CD4-positive, alpha-beta T cell (primary cell): ENCODE data around the gene SUV39H2. TPM values are rescaled to one million over a fixed set of nuclear protein-coding genes. Genes with fewer than 3 reads are reported as not detected.
"Not testable (repeated sequence)": the region's sequence is repeated elsewhere in the genome, so short reads cannot be mapped to it uniquely, and the experiment has no call there.

Experiments used
- ATAC-seq: fragments of 200-7000 bp; cut with Tn5 transposase; one replicate; pipeline ENCODE4 v1.10.0; 2022; ENCODE audit warnings: mild to moderate bottlenecking; ENCODE audit not compliant: poor library complexity
- CTCF ChIA-PET: fragments of 350-600 bp; sonication (Branson Sonifier 250); formaldehyde crosslinking; loops from one replicate; lab custom pipeline; 2021; ENCODE audit warnings: antibody characterized with exemption, inconsistent platforms; lab: Charles Lee
- POLR2A ChIA-PET: fragments of 350-600 bp; sonication (Branson Sonifier 250); formaldehyde crosslinking; loops from one replicate; lab custom pipeline; 2021; ENCODE audit warnings: antibody characterized with exemption, inconsistent platforms; lab: Charles Lee
- DNase-seq, 14 experiments: peaks; one replicate each; pipeline ENCODE4 v3.0.0-alpha.2; 2013 to 2020; ENCODE audit warnings: mixed read lengths in 2 of 14
- H3K27ac ChIP-seq, 2 donors: one replicate each; pipeline versions ENCODE4 v1.5.1 to v1.7.0; 2013; ENCODE audit warnings: low read length in 2 of 2, low read depth in 1 of 2, mild to moderate bottlenecking in 1 of 2
- H3K27me3 ChIP-seq, 2 experiments: 1 replicate in 1 of 2; 2 replicates in 1 of 2; pipeline versions ENCODE4 v1.6.1 to v1.7.0; 2013; ENCODE audit warnings: low read length in 2 of 2, control low read depth in 1 of 2, mild to moderate bottlenecking in 1 of 2, moderate library complexity in 1 of 2; ENCODE audit not compliant: insufficient read depth in 2 of 2, control insufficient read depth in 1 of 2
- H3K36me3 ChIP-seq: one replicate; pipeline ENCODE4 v1.6.1; 2013; ENCODE audit warnings: low read length, control low read depth; ENCODE audit not compliant: insufficient read depth
- H3K4me1 ChIP-seq: one replicate; pipeline ENCODE4 v1.6.1; 2013; ENCODE audit warnings: low read length, control low read depth; ENCODE audit not compliant: insufficient read depth
- H3K4me3 ChIP-seq: one replicate; pipeline ENCODE4 v1.5.1; 2013; ENCODE audit warnings: mild to moderate bottlenecking, low read length, moderate library complexity
- H3K9me3 ChIP-seq, 2 experiments: 1 replicate in 1 of 2; 2 replicates in 1 of 2; pipeline versions ENCODE4 v1.6.1 to v1.7.0; 2013; ENCODE audit warnings: low read length in 2 of 2, mild to moderate bottlenecking in 2 of 2, control low read depth in 1 of 2, moderate library complexity in 1 of 2; ENCODE audit not compliant: control insufficient read depth in 1 of 2, insufficient read depth in 1 of 2
- H3K27ac Mint-ChIP-seq: one replicate; pipeline ENCODE4 v1.8.0; 2020; ENCODE audit warnings: mixed read lengths
- H3K27me3 Mint-ChIP-seq: one replicate; pipeline ENCODE4 v1.8.0; 2021; ENCODE audit warnings: mixed read lengths
- H3K36me3 Mint-ChIP-seq: one replicate; pipeline ENCODE4 v1.8.0; 2021; ENCODE audit warnings: low read depth, mixed read lengths
- H3K4me1 Mint-ChIP-seq: one replicate; pipeline ENCODE4 v1.8.0; 2021; ENCODE audit warnings: low read depth, mixed read lengths
- H3K4me3 Mint-ChIP-seq: one replicate; pipeline ENCODE4 v1.8.0; 2020; ENCODE audit warnings: mild to moderate bottlenecking, mixed read lengths
- H3K9me3 Mint-ChIP-seq: one replicate; pipeline ENCODE4 v1.8.0; 2020; ENCODE audit warnings: mixed read lengths
- CTCF ChIP-seq: fragments of 200-600 bp; IDR thresholded peaks from one replicate; pipeline ENCODE4 v1.8.0; 2022; ENCODE audit warnings: antibody characterized with exemption, mild to moderate bottlenecking
- intact Hi-C, 2 experiments: fragments of 100-400 bp; cut with DNase I in 1 of 2; cut with micrococcal nuclease in 1 of 2; formaldehyde crosslinking; loops; one replicate each; pipeline versions ENCODE4 v1.15.1 to v1.9.0; 2023 to 2025; cut with DNase I, micrococcal nuclease
- total RNA-seq, 174 experiments: library from RNA in 2 of 174; stranded (reverse) in 2 of 174; gene quantifications; one replicate each; pipeline ENCODE4 v1.2.3 and lab custom pipeline; 2021 to 2026

Gene SUV39H2
- total RNA-seq, 2 experiments from 2014 or later = 3.4 to 3.5 TPM

GRCh38 chr10:14859775-14860174 is 18.9 kb upstream of the SUV39H2 start:
- POLR2A ChIA-PET = no interaction called here
- no peak overlapping the region for H3K4me3 Mint-ChIP-seq
- H3K4me3 ChIP-seq = no peak overlapping the region
- peaks cover 74% of the 10 kb centered on the region for H3K36me3 Mint-ChIP-seq
- CTCF ChIA-PET = no interaction called here
- H3K4me1 Mint-ChIP-seq = no peaks in the 10 kb centered on the region
- no peaks in the 10 kb centered on the region for H3K9me3 ChIP-seq
- no peaks in the 10 kb centered on the region for H3K9me3 Mint-ChIP-seq
- no peak overlapping the region for H3K27ac ChIP-seq
- H3K36me3 ChIP-seq = peaks cover 43% of the 10 kb centered on the region
- H3K27me3 Mint-ChIP-seq = no peaks in the 10 kb centered on the region
- no peak overlapping the region for H3K27ac Mint-ChIP-seq
- ATAC-seq (no peak), DNase-seq (no peak)
- intact Hi-C loops = no loop called here
- no peaks in the 10 kb centered on the region for H3K4me1 ChIP-seq
- no peaks in the 10 kb centered on the region for H3K27me3 ChIP-seq
- no peak for TF ChIP-seq CTCF

- H3K36me3 Mint-ChIP-seq = peaks cover 68% of the 10 kb centered on the region
- Histone ChIP-seq H3K27me3 (no peaks in the 10 kb centered on the region), H3K4me1 (no peaks in the 10 kb centered on the region), H3K27ac (no peak overlapping the region), H3K36me3 (peaks cover 42% of the 10 kb centered on the region), H3K9me3 (no peaks in the 10 kb centered on the region), H3K4me3 (no peak overlapping the region)
- H3K27ac Mint-ChIP-seq = no peak overlapping the region
- ChIA-PET CTCF (no interaction called here), POLR2A (no interaction called here)
- H3K4me1 Mint-ChIP-seq = no peaks in the 10 kb centered on the region
- no peaks in the 10 kb centered on the region for H3K9me3 Mint-ChIP-seq
- no peaks in the 10 kb centered on the region for H3K27me3 Mint-ChIP-seq
- no peak for ATAC-seq
- DNase-seq = no peak
- intact Hi-C loops = no loop called here
- no peak overlapping the region for H3K4me3 Mint-ChIP-seq
- no peak for TF ChIP-seq CTCF
Measured at GRCh38 chr10:14860791-14861190, 17.9 kb upstream of the SUV39H2 start.

- H3K4me1 Mint-ChIP-seq, DNase-seq, ATAC-seq, H3K4me1 ChIP-seq, intact Hi-C loops, H3K27ac Mint-ChIP-seq, H3K4me3 ChIP-seq, H3K27me3 ChIP-seq, H3K27ac ChIP-seq, H3K9me3 Mint-ChIP-seq, H3K9me3 ChIP-seq, POLR2A ChIA-PET, H3K4me3 Mint-ChIP-seq, CTCF ChIA-PET, H3K27me3 Mint-ChIP-seq: not testable (repeated sequence)
- peaks cover 47% of the 10 kb centered on the region for H3K36me3 ChIP-seq
- peaks cover 66% of the 10 kb centered on the region for H3K36me3 Mint-ChIP-seq
Measured at GRCh38 chr10:14864466-14864865, 14.2 kb upstream of the SUV39H2 start.

GRCh38 chr10:14864871-14865270 is 13.8 kb upstream of the SUV39H2 start:
- H3K9me3 Mint-ChIP-seq, H3K9me3 ChIP-seq, ATAC-seq, H3K4me1 Mint-ChIP-seq, H3K4me1 ChIP-seq, H3K27ac ChIP-seq, DNase-seq, H3K4me3 ChIP-seq, intact Hi-C loops, H3K27me3 Mint-ChIP-seq, H3K27ac Mint-ChIP-seq, H3K27me3 ChIP-seq, CTCF ChIA-PET, H3K4me3 Mint-ChIP-seq: not testable (repeated sequence)
- POLR2A ChIA-PET = interaction anchor here (3.5 kb wide), 1 partner anchor 13 kb away, joined by 14 read pairs; the partner anchor contains the start of gene SUV39H2
- peaks cover 69% of the 10 kb centered on the region for H3K36me3 Mint-ChIP-seq
- peaks cover 51% of the 10 kb centered on the region for H3K36me3 ChIP-seq
